Neural cell (in vitro differentiated cells): ENCODE data around the gene VPS13D. TPM values are rescaled to one million over a fixed set of nuclear protein-coding genes. Genes with fewer than 3 reads are reported as not detected.

ENCODE experiments used
- H2AFZ ChIP-seq: fragments of 200-600, 300-800 bp; sonication (generic), shearing (Covaris generic); 2 replicates; pipeline ENCODE4 v1.6.0; 2014; ENCODE audit warnings: low read depth, mild to moderate bottlenecking, antibody characterized with exemption, low read length, moderate library complexity
- H3F3A ChIP-seq: fragments of 200-600 bp; shearing (Covaris generic); 2 replicates; pipeline ENCODE4 v1.6.1; 2016; ENCODE audit warnings: mild to moderate bottlenecking, moderate library complexity, mixed read lengths, antibody characterized with exemption, low read length; ENCODE audit not compliant: insufficient read depth, poor library complexity, severe bottlenecking
- H3K27ac ChIP-seq: fragments of 200-600, 300-800 bp; sonication (generic), shearing (Covaris generic); 2 replicates; pipeline ENCODE4 v1.5.1; 2014; ENCODE audit warnings: mild to moderate bottlenecking, low read length, moderate library complexity
- H3K27me3 ChIP-seq: fragments of 300-800, 200-600 bp; sonication (generic), shearing (Covaris generic); 2 replicates; pipeline ENCODE4 v1.6.0; 2014; ENCODE audit warnings: mild to moderate bottlenecking, low read depth, low read length, moderate library complexity; ENCODE audit not compliant: insufficient read depth
- H3K36me3 ChIP-seq: fragments of 300-800, 200-600 bp; sonication (generic), shearing (Covaris generic); 2 replicates; pipeline ENCODE4 v1.5.1; 2014; ENCODE audit warnings: mild to moderate bottlenecking, antibody characterized with exemption, low read length, moderate library complexity; ENCODE audit not compliant: insufficient read depth
- H3K4me2 ChIP-seq: fragments of 300-800, 200-600 bp; sonication (generic), shearing (Covaris generic); 2 replicates; pipeline ENCODE4 v1.6.0; 2014; ENCODE audit warnings: mild to moderate bottlenecking, low read length
- H3K4me3 ChIP-seq: fragments of 300-800, 200-600 bp; sonication (generic), shearing (Covaris generic); 2 replicates; pipeline ENCODE4 v1.5.1; 2014; ENCODE audit warnings: mild to moderate bottlenecking, low read length, moderate library complexity
- H3K79me2 ChIP-seq: fragments of 200-600 bp; shearing (Covaris generic); replicated peaks from 2 replicates; pipeline ENCODE4 v1.6.0; 2014; ENCODE audit warnings: mild to moderate bottlenecking, low read length, moderate library complexity; ENCODE audit not compliant: insufficient read depth
- H3K9ac ChIP-seq: fragments of 300-800, 200-600 bp; sonication (generic), shearing (Covaris generic); 2 replicates; pipeline ENCODE4 v1.6.1; 2016; ENCODE audit warnings: mild to moderate bottlenecking, low read length, mixed read lengths
- H3K9me2 ChIP-seq: fragments of 200-600 bp; shearing (Covaris generic); 2 replicates; pipeline ENCODE4 v1.6.1; 2016; ENCODE audit warnings: mild to moderate bottlenecking, low read length, mixed read lengths; ENCODE audit not compliant: insufficient read depth
- H3K9me3 ChIP-seq: fragments of 200-600, 300-800 bp; sonication (generic), shearing (Covaris generic); 2 replicates; pipeline ENCODE4 v1.6.1; 2016; ENCODE audit warnings: mild to moderate bottlenecking, mixed run types, low read length, moderate library complexity, mixed read lengths
- H4K20me1 ChIP-seq: fragments of 200-600 bp; shearing (Covaris generic); 2 replicates; pipeline ENCODE4 v1.6.1; 2016; ENCODE audit warnings: mild to moderate bottlenecking, mixed run types; ENCODE audit not compliant: insufficient read depth
- EP300 ChIP-seq: fragments of 450-650 bp; conservative IDR thresholded peaks from 2 replicates; pipeline ENCODE4 v1.6.1; 2014; ENCODE audit warnings: antibody characterized with exemption, mild to moderate bottlenecking, moderate library complexity; ENCODE audit not compliant: poor library complexity, severe bottlenecking
- EZH2 ChIP-seq: fragments of 200-600, 300-800 bp; shearing (Covaris generic), sonication (generic); IDR thresholded peaks from 2 replicates; pipeline ENCODE4 v1.6.1; 2014; ENCODE audit warnings: antibody characterized with exemption, low read length, borderline replicate concordance, mild to moderate bottlenecking; ENCODE audit not compliant: insufficient read depth, poor library complexity, severe bottlenecking
- MXI1 ChIP-seq: fragments of 450-650 bp; conservative IDR thresholded peaks from 2 replicates; pipeline ENCODE4 v1.6.1; 2014; ENCODE audit warnings: antibody characterized with exemption, mild to moderate bottlenecking; ENCODE audit not compliant: poor library complexity, severe bottlenecking
- POLR2AphosphoS5 ChIP-seq: IDR thresholded peaks from 2 replicates; pipeline ENCODE4 v1.6.1; 2012
- RAD21 ChIP-seq: fragments of 450-650 bp; conservative IDR thresholded peaks from 2 replicates; pipeline ENCODE4 v1.6.1; 2014; ENCODE audit warnings: antibody characterized with exemption, mild to moderate bottlenecking, moderate library complexity
- SMC3 ChIP-seq: fragments of 450-650 bp; conservative IDR thresholded peaks from 2 replicates; pipeline ENCODE4 v1.6.1; 2014; ENCODE audit warnings: antibody characterized with exemption, mild to moderate bottlenecking, moderate library complexity; ENCODE audit not compliant: poor library complexity
- TAF1 ChIP-seq: IDR thresholded peaks from 2 replicates; pipeline ENCODE4 v1.6.1; 2012; ENCODE audit warnings: low read depth
- polyA plus RNA-seq: library from polyadenylated mRNA; depleted of rRNA; stranded (reverse); fragments of >200 nt; gene quantifications from 2 replicates; pipeline ENCODE4 v1.2.3, GENCODE V29; 2014
- TF ChIP-seq, protein P1 (sequence below): IDR thresholded peaks from 2 replicates; pipeline ENCODE4 v1.6.1; 2012; ENCODE audit warnings: borderline replicate concordance
- TF ChIP-seq, protein P2 (sequence below): fragments of 450-650 bp; IDR thresholded peaks from 2 replicates; pipeline ENCODE4 v1.5.1; 2014; ENCODE audit warnings: antibody characterized with exemption, mild to moderate bottlenecking, moderate library complexity; ENCODE audit not compliant: poor library complexity, severe bottlenecking

The VPS13D gene
- polyA plus RNA-seq, 1 donor from 2014 or later = 24.5 TPM

DNA sequence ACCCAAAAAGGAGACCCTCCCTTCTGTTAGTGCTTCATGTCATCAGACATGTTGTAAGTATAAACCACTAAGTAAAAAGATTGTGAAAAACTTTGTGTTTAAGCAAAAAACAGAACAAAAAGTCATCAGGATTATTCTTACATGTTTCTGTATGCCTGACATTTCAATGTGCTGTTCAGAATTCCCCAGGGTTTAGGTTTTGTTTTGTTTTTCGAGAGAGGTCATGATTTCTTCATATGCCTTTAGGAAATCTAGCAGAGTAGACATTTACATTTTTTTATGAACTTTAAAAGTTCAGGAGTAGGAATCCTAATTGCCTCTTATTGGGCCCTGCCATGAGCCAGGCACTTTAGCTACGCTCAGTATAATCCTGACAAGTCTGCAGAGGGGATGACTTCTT, 85.3 kb downstream of the VPS13D start:
- Histone ChIP-seq H3K27ac (no peak overlapping the region), H3K79me2 (no peaks in the 10 kb centered on the region), H3K9me2 (no peaks in the 10 kb centered on the region), H2AFZ (no peak overlapping the region), H3K36me3 (peaks cover 12% of the 10 kb centered on the region), H3K9me3 (no peaks in the 10 kb centered on the region), H3K4me3 (no peak overlapping the region), H3K9ac (no peak overlapping the region), H3K4me2 (no peak overlapping the region), H4K20me1 (no peaks in the 10 kb centered on the region), H3K27me3 (no peaks in the 10 kb centered on the region), H3F3A (no peaks in the 10 kb centered on the region)
- TF ChIP-seq, protein P1, sequence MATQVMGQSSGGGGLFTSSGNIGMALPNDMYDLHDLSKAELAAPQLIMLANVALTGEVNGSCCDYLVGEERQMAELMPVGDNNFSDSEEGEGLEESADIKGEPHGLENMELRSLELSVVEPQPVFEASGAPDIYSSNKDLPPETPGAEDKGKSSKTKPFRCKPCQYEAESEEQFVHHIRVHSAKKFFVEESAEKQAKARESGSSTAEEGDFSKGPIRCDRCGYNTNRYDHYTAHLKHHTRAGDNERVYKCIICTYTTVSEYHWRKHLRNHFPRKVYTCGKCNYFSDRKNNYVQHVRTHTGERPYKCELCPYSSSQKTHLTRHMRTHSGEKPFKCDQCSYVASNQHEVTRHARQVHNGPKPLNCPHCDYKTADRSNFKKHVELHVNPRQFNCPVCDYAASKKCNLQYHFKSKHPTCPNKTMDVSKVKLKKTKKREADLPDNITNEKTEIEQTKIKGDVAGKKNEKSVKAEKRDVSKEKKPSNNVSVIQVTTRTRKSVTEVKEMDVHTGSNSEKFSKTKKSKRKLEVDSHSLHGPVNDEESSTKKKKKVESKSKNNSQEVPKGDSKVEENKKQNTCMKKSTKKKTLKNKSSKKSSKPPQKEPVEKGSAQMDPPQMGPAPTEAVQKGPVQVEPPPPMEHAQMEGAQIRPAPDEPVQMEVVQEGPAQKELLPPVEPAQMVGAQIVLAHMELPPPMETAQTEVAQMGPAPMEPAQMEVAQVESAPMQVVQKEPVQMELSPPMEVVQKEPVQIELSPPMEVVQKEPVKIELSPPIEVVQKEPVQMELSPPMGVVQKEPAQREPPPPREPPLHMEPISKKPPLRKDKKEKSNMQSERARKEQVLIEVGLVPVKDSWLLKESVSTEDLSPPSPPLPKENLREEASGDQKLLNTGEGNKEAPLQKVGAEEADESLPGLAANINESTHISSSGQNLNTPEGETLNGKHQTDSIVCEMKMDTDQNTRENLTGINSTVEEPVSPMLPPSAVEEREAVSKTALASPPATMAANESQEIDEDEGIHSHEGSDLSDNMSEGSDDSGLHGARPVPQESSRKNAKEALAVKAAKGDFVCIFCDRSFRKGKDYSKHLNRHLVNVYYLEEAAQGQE = no peak
- TF ChIP-seq, protein P2, sequence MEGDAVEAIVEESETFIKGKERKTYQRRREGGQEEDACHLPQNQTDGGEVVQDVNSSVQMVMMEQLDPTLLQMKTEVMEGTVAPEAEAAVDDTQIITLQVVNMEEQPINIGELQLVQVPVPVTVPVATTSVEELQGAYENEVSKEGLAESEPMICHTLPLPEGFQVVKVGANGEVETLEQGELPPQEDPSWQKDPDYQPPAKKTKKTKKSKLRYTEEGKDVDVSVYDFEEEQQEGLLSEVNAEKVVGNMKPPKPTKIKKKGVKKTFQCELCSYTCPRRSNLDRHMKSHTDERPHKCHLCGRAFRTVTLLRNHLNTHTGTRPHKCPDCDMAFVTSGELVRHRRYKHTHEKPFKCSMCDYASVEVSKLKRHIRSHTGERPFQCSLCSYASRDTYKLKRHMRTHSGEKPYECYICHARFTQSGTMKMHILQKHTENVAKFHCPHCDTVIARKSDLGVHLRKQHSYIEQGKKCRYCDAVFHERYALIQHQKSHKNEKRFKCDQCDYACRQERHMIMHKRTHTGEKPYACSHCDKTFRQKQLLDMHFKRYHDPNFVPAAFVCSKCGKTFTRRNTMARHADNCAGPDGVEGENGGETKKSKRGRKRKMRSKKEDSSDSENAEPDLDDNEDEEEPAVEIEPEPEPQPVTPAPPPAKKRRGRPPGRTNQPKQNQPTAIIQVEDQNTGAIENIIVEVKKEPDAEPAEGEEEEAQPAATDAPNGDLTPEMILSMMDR = no peak
- TF ChIP-seq MXI1 (no peak), EP300 (no peak), POLR2AphosphoS5 (no peak), RAD21 (no peak), TAF1 (no peak), SMC3 (no peak), EZH2 (no peak)

DNA sequence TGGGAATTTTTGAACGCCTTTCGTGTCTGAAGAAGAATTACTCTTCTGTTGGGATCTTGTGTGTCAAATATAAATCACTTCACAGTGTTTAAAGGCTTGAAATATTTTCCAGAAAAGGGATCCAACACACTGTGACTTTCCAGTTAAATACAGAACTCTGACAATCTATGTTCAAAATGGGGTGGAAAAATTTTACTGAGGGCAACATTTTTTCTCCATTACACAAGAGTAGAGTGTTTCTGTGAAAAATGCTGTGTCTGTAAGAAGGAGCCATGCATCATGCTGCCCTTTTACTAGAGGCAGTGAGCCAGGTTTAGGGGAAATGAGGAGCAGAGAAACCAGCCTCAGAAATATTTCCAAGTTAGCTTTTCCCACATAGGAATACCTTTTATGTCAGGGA, 86.5 kb downstream of the VPS13D start:
- no peak overlapping the region for H3K4me2 ChIP-seq
- no peak overlapping the region for H3K27ac ChIP-seq
- peaks cover 12% of the 10 kb centered on the region for H3K36me3 ChIP-seq
- no peaks in the 10 kb centered on the region for H3F3A ChIP-seq
- H4K20me1 ChIP-seq = no peaks in the 10 kb centered on the region
- H3K9ac ChIP-seq = no peak overlapping the region
- no peaks in the 10 kb centered on the region for H3K9me3 ChIP-seq
- H3K9me2 ChIP-seq = no peaks in the 10 kb centered on the region
- no peak for TF ChIP-seq MXI1
- no peak for TF ChIP-seq EZH2
- TF ChIP-seq RAD21 = no peak
- no peak for TF ChIP-seq SMC3
- TF ChIP-seq, protein P2 = no peak
- TF ChIP-seq, protein P1 = no peak
- no peak for TF ChIP-seq EP300
- TF ChIP-seq TAF1 = no peak
- H3K79me2 ChIP-seq = no peaks in the 10 kb centered on the region
- no peak overlapping the region for H2AFZ ChIP-seq
- H3K4me3 ChIP-seq = no peak overlapping the region
- H3K27me3 ChIP-seq = no peaks in the 10 kb centered on the region
